ENCODE measurements around the gene RB1. TPM values are rescaled to one million over a fixed set of nuclear protein-coding genes. Genes with fewer than 3 reads are reported as not detected.

The RB1 gene
- total and polyA plus RNA-seq, 9 of the 15 experiments (the other 6 are each of a cell fraction or from before 2014, with no cell fraction given), result 5.0 to 23.8 (median 17.9) TPM

DNA sequence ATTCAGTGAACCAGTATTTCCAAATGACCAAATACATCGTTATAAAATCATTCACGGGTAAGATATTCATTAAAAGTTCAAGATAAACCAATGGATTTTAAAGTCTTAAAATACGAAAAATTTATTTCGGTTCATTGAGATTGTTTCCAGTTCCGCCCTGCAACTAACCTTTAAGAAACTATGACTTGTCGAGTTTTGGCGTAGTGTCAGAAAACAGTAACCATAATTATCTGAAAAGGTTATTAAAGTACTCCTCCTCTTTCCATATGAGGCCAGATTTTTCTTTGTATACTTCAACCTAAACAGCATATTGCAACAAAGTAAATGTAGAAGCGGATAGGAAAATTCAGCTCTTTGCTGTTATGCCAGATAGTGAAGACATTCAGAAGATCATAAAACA lies 83.3 kb downstream of the RB1 start:
- intact Hi-C loops (cut with micrococcal nuclease), result no loop called here
- TF ChIP-seq, protein P1, sequence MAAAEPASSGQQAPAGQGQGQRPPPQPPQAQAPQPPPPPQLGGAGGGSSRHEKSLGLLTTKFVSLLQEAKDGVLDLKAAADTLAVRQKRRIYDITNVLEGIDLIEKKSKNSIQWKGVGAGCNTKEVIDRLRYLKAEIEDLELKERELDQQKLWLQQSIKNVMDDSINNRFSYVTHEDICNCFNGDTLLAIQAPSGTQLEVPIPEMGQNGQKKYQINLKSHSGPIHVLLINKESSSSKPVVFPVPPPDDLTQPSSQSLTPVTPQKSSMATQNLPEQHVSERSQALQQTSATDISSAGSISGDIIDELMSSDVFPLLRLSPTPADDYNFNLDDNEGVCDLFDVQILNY (CRISPR knock-in tag; IDR thresholded peaks at IDR 0.05), result no peak
- TF ChIP-seq, protein P2, sequence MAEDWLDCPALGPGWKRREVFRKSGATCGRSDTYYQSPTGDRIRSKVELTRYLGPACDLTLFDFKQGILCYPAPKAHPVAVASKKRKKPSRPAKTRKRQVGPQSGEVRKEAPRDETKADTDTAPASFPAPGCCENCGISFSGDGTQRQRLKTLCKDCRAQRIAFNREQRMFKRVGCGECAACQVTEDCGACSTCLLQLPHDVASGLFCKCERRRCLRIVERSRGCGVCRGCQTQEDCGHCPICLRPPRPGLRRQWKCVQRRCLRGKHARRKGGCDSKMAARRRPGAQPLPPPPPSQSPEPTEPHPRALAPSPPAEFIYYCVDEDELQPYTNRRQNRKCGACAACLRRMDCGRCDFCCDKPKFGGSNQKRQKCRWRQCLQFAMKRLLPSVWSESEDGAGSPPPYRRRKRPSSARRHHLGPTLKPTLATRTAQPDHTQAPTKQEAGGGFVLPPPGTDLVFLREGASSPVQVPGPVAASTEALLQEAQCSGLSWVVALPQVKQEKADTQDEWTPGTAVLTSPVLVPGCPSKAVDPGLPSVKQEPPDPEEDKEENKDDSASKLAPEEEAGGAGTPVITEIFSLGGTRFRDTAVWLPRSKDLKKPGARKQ (CRISPR knock-in tag; IDR thresholded peaks at IDR 0.05), result no peak
- TF ChIP-seq RB1 (IDR thresholded peaks at IDR 0.05; ENCODE audit: low read depth) (no peak), ZNF184 (CRISPR knock-in tag; IDR thresholded peaks at IDR 0.05) (no peak), DDX20 (tag; IDR thresholded peaks at IDR 0.05; ENCODE audit: low read depth) (no peak), SOX6 (IDR thresholded peaks at IDR 0.05) (no peak), BRCA1 (IDR thresholded peaks at IDR 0.05) (no peak), BRCA1 (CRISPR knock-in tag; IDR thresholded peaks at IDR 0.05) (no peak)
- TF ChIP-seq, protein P3, sequence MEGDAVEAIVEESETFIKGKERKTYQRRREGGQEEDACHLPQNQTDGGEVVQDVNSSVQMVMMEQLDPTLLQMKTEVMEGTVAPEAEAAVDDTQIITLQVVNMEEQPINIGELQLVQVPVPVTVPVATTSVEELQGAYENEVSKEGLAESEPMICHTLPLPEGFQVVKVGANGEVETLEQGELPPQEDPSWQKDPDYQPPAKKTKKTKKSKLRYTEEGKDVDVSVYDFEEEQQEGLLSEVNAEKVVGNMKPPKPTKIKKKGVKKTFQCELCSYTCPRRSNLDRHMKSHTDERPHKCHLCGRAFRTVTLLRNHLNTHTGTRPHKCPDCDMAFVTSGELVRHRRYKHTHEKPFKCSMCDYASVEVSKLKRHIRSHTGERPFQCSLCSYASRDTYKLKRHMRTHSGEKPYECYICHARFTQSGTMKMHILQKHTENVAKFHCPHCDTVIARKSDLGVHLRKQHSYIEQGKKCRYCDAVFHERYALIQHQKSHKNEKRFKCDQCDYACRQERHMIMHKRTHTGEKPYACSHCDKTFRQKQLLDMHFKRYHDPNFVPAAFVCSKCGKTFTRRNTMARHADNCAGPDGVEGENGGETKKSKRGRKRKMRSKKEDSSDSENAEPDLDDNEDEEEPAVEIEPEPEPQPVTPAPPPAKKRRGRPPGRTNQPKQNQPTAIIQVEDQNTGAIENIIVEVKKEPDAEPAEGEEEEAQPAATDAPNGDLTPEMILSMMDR (IDR thresholded peaks at IDR 0.05 in 2 of 3, conservative IDR thresholded peaks at IDR 0.05 in 1 of 3; ENCODE audit: insufficient read depth in 2 of 3, low read depth in 1 of 3, low read length in 3 of 3), result no peak
- TF ChIP-seq, protein P4, sequence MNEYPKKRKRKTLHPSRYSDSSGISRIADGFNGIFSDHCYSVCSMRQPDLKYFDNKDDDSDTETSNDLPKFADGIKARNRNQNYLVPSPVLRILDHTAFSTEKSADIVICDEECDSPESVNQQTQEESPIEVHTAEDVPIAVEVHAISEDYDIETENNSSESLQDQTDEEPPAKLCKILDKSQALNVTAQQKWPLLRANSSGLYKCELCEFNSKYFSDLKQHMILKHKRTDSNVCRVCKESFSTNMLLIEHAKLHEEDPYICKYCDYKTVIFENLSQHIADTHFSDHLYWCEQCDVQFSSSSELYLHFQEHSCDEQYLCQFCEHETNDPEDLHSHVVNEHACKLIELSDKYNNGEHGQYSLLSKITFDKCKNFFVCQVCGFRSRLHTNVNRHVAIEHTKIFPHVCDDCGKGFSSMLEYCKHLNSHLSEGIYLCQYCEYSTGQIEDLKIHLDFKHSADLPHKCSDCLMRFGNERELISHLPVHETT (CRISPR knock-in tag; conservative IDR thresholded peaks at IDR 0.05 in 1 of 2, IDR thresholded peaks at IDR 0.05 in 1 of 2), result no peak
- TF ChIP-seq, protein P5, sequence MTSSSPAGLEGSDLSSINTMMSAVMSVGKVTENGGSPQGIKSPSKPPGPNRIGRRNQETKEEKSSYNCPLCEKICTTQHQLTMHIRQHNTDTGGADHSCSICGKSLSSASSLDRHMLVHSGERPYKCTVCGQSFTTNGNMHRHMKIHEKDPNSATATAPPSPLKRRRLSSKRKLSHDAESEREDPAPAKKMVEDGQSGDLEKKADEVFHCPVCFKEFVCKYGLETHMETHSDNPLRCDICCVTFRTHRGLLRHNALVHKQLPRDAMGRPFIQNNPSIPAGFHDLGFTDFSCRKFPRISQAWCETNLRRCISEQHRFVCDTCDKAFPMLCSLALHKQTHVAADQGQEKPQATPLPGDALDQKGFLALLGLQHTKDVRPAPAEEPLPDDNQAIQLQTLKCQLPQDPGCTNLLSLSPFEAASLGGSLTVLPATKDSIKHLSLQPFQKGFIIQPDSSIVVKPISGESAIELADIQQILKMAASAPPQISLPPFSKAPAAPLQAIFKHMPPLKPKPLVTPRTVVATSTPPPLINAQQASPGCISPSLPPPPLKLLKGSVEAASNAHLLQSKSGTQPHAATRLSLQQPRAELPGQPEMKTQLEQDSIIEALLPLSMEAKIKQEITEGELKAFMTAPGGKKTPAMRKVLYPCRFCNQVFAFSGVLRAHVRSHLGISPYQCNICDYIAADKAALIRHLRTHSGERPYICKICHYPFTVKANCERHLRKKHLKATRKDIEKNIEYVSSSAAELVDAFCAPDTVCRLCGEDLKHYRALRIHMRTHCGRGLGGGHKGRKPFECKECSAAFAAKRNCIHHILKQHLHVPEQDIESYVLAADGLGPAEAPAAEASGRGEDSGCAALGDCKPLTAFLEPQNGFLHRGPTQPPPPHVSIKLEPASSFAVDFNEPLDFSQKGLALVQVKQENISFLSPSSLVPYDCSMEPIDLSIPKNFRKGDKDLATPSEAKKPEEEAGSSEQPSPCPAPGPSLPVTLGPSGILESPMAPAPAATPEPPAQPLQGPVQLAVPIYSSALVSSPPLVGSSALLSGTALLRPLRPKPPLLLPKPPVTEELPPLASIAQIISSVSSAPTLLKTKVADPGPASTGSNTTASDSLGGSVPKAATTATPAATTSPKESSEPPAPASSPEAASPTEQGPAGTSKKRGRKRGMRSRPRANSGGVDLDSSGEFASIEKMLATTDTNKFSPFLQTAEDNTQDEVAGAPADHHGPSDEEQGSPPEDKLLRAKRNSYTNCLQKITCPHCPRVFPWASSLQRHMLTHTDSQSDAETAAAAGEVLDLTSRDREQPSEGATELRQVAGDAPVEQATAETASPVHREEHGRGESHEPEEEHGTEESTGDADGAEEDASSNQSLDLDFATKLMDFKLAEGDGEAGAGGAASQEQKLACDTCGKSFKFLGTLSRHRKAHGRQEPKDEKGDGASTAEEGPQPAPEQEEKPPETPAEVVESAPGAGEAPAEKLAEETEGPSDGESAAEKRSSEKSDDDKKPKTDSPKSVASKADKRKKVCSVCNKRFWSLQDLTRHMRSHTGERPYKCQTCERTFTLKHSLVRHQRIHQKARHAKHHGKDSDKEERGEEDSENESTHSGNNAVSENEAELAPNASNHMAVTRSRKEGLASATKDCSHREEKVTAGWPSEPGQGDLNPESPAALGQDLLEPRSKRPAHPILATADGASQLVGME (CRISPR knock-in tag; IDR thresholded peaks at IDR 0.05), result no peak

More for the DNA sequence above, 83.3 kb downstream of the RB1 start:
- no peaks in the 10 kb centered on the region for H3K79me2 ChIP-seq (ENCODE audit: control insufficient read depth, insufficient read depth, low read length)
- in situ Hi-C loops (cut with MboI), result no loop called here
- H3K4me2 ChIP-seq (ENCODE audit: insufficient read depth, low read length), result no peak overlapping the region
- no peak for ATAC-seq
- H3K36me3 ChIP-seq (ENCODE audit: control insufficient read depth, insufficient read depth, low read length), result no peaks in the 10 kb centered on the region
- no peaks in the 10 kb centered on the region for H3K9me1 ChIP-seq (ENCODE audit: control insufficient read depth, insufficient read depth, low read length)
- no peaks in the 10 kb centered on the region for H3K9me3 ChIP-seq (replicated peaks; ENCODE audit: control insufficient read depth, insufficient read depth, low read depth, low read length)
- no TSS peak for BruUV-seq (replicated peaks)
- H3K27ac ChIP-seq (ENCODE audit: extremely low read depth, low read depth, low read length), result no peak overlapping the region
- POLR2A ChIA-PET, result interaction anchor here (1.2 kb wide), 1 partner anchor 30 kb away, joined by 3 read pairs; no protein-coding TSS in a partner anchor
- H2AFZ ChIP-seq (ENCODE audit: low read depth, low read length), result no peak overlapping the region
- no peaks in the 10 kb centered on the region for H4K20me1 ChIP-seq (replicated peaks; ENCODE audit: control insufficient read depth, insufficient read depth, low read length)
- 95% methylated on average over 8 of the region's 8 CpGs for WGBS (ENCODE audit: insufficient coverage, low coverage, missing lambda C conversion rate)
- FAIRE-seq, result no peak
- H3K4me3 ChIP-seq, result no peak overlapping the region
- no peaks in the 10 kb centered on the region for H3K27me3 ChIP-seq (ENCODE audit: control insufficient read depth in 2 of 2, insufficient read depth in 2 of 2, low read length in 2 of 2)
- no peak for DNase-seq (ENCODE audit: extremely low read depth in 1 of 4, low spot score in 3 of 4)
- H3K9ac ChIP-seq (ENCODE audit: insufficient read depth in 1 of 2, low read depth in 2 of 2, low read length in 2 of 2), result no peak overlapping the region
- H3K4me1 ChIP-seq (replicated peaks in 1 of 2; ENCODE audit: control insufficient read depth in 2 of 2, insufficient read depth in 2 of 2, low read length in 2 of 2), result no peaks in the 10 kb centered on the region
- CTCF ChIA-PET (ENCODE audit: low intra/inter-chr PET ratio), result no interaction called here

Measured in K562 (cell line).